ENCODE results near the gene COQ2. TPM values are rescaled to one million over a fixed set of nuclear protein-coding genes. Genes with fewer than 3 reads are reported as not detected.

The COQ2 gene
- polyA plus RNA-seq, 1 donor (not counting 4 experiments of a cell fraction or from before 2014, with no cell fraction given): 29.1 TPM

DNA sequence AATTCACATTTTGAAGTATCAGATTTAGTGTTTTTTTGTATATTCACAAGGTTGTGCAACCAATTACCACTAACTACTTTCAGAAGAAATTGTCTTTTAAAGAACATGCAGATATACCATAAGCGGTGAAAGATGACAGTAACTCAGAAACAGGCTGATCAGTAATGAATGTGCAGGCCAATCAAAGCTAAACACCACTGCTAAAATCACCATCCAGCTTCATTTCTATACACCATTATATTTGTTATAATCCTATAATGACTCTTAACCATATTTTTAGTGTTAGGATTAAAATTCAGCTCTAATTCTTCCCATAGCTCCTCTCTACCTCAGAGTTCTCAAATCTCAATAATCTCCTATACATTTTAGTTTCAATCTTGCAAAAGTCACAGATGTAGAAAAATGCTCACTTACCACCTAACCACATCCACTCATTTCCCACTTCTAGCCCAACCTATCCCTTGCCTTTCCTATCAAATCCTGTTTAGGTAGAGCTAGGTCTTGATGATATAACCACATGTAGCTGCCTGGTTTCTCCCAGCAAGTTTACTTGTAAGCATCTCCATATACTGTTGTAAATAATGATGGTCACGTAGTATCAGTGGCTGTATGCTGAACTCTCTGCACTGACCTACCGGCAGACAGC lies 16.6 kb downstream of the COQ2 start:
- H3K27ac ChIP-seq (ENCODE audit: control insufficient read depth, insufficient read depth, low read length): no peak overlapping the region
- no peaks in the 10 kb centered on the region for H3K9me3 ChIP-seq (ENCODE audit: control insufficient read depth, low read depth, low read length)
- dilution Hi-C loops (cut with MboI; ENCODE audit: extremely low pct_ligation_motif_present, low sequenced_read_pairs): no loop called here
- H4K20me1 ChIP-seq (ENCODE audit: control insufficient read depth, extremely low read depth, insufficient read depth, low read length): no peaks in the 10 kb centered on the region
- H3K4me1 ChIP-seq (ENCODE audit: control insufficient read depth, extremely low read depth, insufficient read depth, low read length): no peaks in the 10 kb centered on the region
- H3K36me3 ChIP-seq (ENCODE audit: control insufficient read depth in 2 of 2, extremely low read depth in 1 of 2, insufficient read depth in 2 of 2, low read length in 2 of 2): peaks cover 4 to 12% of the 10 kb centered on the region in 2 experiments
- no peaks in the 10 kb centered on the region for H3K9me1 ChIP-seq (ENCODE audit: control insufficient read depth, extremely low read depth, insufficient read depth, low read length)
- H3K4me3 ChIP-seq (ENCODE audit: control insufficient read depth in 2 of 3, extremely low read depth in 1 of 3, insufficient read depth in 2 of 3, low read depth in 1 of 3, low read length in 3 of 3): no peak overlapping the region
- H3K79me2 ChIP-seq (ENCODE audit: control insufficient read depth, insufficient read depth, low read length): no peaks in the 10 kb centered on the region
- no peak for FAIRE-seq
- no peak overlapping the region for H2AFZ ChIP-seq (ENCODE audit: control insufficient read depth, low read length)
- H3K4me2 ChIP-seq (ENCODE audit: control insufficient read depth, extremely low read depth, insufficient read depth, low read depth, low read length): no peak overlapping the region
- no peaks in the 10 kb centered on the region for H3K27me3 ChIP-seq (ENCODE audit: control insufficient read depth, extremely low read depth, insufficient read depth, low read length)
- no peak for TF ChIP-seq EZH2 (IDR thresholded peaks at IDR 0.05; ENCODE audit: low read length)
- no peak for TF ChIP-seq CTCF (optimal IDR thresholded peaks at IDR 0.05 in 1 of 3, IDR thresholded peaks at IDR 0.05 in 1 of 3, conservative IDR thresholded peaks at IDR 0.05 in 1 of 3; ENCODE audit: extremely low read depth in 1 of 3, insufficient read depth in 2 of 3, low read length in 3 of 3)
- no peak overlapping the region for H3K9ac ChIP-seq (ENCODE audit: control insufficient read depth, extremely low read depth, insufficient read depth, low read length)
- no peak for DNase-seq (ENCODE audit: low read depth, low spot score)

GRCh38 chr4:83267121-83267829 lies 17.3 kb downstream of the COQ2 start:
- Histone ChIP-seq H3K79me2 (ENCODE audit: control insufficient read depth, insufficient read depth, low read length) (no peaks in the 10 kb centered on the region), H3K9me3 (ENCODE audit: control insufficient read depth, low read depth, low read length) (no peaks in the 10 kb centered on the region), H3K27me3 (ENCODE audit: control insufficient read depth, extremely low read depth, insufficient read depth, low read length) (no peaks in the 10 kb centered on the region), H3K27ac (ENCODE audit: control insufficient read depth, insufficient read depth, low read length) (no peak overlapping the region), H3K4me1 (ENCODE audit: control insufficient read depth, extremely low read depth, insufficient read depth, low read length) (no peaks in the 10 kb centered on the region), H3K4me2 (ENCODE audit: control insufficient read depth, extremely low read depth, insufficient read depth, low read depth, low read length) (no peak overlapping the region), H3K4me3 (ENCODE audit: control insufficient read depth in 2 of 3, extremely low read depth in 1 of 3, insufficient read depth in 2 of 3, low read depth in 1 of 3, low read length in 3 of 3) (no peak overlapping the region), H3K9me1 (ENCODE audit: control insufficient read depth, extremely low read depth, insufficient read depth, low read length) (no peaks in the 10 kb centered on the region), H4K20me1 (ENCODE audit: control insufficient read depth, extremely low read depth, insufficient read depth, low read length) (no peaks in the 10 kb centered on the region), H3K9ac (ENCODE audit: control insufficient read depth, extremely low read depth, insufficient read depth, low read length) (no peak overlapping the region), H3K36me3 (ENCODE audit: control insufficient read depth in 2 of 2, extremely low read depth in 1 of 2, insufficient read depth in 2 of 2, low read length in 2 of 2) (peaks cover 4 to 12% of the 10 kb centered on the region in 2 experiments), H2AFZ (ENCODE audit: control insufficient read depth, low read length) (no peak overlapping the region)
- no peak for FAIRE-seq
- TF ChIP-seq CTCF (optimal IDR thresholded peaks at IDR 0.05 in 1 of 3, IDR thresholded peaks at IDR 0.05 in 1 of 3, conservative IDR thresholded peaks at IDR 0.05 in 1 of 3; ENCODE audit: extremely low read depth in 1 of 3, insufficient read depth in 2 of 3, low read length in 3 of 3) (no peak), EZH2 (IDR thresholded peaks at IDR 0.05; ENCODE audit: low read length) (no peak)
- no peak for DNase-seq (ENCODE audit: low read depth, low spot score)
- dilution Hi-C loops (cut with MboI; ENCODE audit: extremely low pct_ligation_motif_present, low sequenced_read_pairs): no loop called here
